ENCODE measurements around the gene ASB18.

ASB18 gene

DNA sequence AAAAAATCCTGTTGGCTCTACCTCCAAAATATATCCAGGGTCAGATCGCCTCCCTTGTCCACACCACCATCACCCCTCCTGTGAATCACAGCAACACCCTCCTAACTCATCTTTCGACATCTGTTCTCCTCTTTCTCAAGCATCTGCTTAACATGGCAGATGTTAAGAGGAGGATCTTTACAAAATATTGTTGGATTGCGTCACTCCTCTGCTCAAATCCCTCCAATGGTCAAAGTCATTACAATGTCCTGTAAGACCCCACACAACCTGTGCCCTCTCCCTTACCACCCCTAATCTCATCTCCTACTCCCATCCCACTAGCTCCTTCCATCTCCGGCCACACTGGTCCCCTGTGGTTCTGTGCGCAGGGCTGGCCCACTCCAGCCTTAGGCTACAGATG, 59.3 kb downstream of the ASB18 start:
- TF ChIP-seq EGR1 (IDR thresholded peaks at IDR 0.05) (no peak), TEAD4 (IDR thresholded peaks at IDR 0.05) (no peak)

DNA sequence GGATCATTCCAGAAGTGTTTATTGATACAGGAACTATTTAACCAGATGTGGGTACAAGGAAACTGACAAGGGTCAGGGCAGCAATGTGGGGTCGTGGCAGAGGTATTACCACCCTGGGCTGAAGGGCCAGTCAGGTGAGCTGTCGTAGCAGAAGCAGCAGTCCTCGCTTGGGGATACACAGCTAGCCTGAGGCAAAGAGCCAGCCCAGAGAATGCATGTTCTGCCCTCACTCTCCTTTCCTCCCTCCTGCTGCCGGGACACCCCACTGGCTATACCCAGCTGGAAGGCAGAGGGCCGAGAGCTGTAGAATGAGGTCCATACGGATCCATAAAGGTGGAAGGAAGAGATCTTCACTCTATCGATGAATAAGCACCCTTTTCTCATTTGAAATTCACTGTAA, 63.8 kb downstream of the ASB18 start:
- TF ChIP-seq RAD21 (IDR thresholded peaks at IDR 0.05; ENCODE audit: low read depth): no peak
- TF ChIP-seq CEBPB (IDR thresholded peaks at IDR 0.05): no peak
- TF ChIP-seq YY1 (IDR thresholded peaks at IDR 0.05; ENCODE audit: low read depth): no peak
- no peak for TF ChIP-seq CREB1 (IDR thresholded peaks at IDR 0.05; ENCODE audit: low read depth)
- TF ChIP-seq NFIC (IDR thresholded peaks at IDR 0.05): no peak

DNA sequence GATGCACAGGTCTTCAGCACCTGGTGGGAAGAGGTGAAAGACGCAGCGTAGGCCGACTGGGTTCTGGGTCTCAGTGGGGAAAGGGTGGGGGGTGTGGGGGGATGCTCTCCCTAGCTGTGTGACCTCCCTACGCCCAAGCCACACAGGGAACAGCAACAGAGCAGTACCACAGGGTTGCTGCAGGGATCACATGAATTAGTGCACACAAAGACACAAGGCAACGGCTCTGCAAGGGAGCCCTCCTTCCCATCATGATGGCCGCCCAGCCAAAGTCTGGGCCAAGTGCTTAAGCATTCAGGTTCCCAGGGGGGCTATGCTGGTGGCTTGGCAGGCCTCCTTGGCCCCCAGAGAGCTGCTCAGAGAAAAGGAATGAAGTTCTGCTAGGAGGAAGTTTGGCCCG, 67.8 kb downstream of the ASB18 start:
- TF ChIP-seq YY1 (IDR thresholded peaks at IDR 0.05; ENCODE audit: low read depth) (no peak), TAF1 (IDR thresholded peaks at IDR 0.05; ENCODE audit: low read depth) (no peak), MAX (IDR thresholded peaks at IDR 0.05) (no peak), RAD21 (IDR thresholded peaks at IDR 0.05; ENCODE audit: low read depth) (no peak), CREB1 (IDR thresholded peaks at IDR 0.05; ENCODE audit: low read depth) (no peak), TCF12 (IDR thresholded peaks at IDR 0.05; ENCODE audit: low read depth) (no peak), TEAD4 (IDR thresholded peaks at IDR 0.05) (no peak), ZBTB7A (IDR thresholded peaks at IDR 0.05; ENCODE audit: low read depth) (no peak), EP300 (IDR thresholded peaks at IDR 0.05; ENCODE audit: borderline replicate concordance) (no peak), EGR1 (IDR thresholded peaks at IDR 0.05) (no peak)
- TF ChIP-seq, protein P1, sequence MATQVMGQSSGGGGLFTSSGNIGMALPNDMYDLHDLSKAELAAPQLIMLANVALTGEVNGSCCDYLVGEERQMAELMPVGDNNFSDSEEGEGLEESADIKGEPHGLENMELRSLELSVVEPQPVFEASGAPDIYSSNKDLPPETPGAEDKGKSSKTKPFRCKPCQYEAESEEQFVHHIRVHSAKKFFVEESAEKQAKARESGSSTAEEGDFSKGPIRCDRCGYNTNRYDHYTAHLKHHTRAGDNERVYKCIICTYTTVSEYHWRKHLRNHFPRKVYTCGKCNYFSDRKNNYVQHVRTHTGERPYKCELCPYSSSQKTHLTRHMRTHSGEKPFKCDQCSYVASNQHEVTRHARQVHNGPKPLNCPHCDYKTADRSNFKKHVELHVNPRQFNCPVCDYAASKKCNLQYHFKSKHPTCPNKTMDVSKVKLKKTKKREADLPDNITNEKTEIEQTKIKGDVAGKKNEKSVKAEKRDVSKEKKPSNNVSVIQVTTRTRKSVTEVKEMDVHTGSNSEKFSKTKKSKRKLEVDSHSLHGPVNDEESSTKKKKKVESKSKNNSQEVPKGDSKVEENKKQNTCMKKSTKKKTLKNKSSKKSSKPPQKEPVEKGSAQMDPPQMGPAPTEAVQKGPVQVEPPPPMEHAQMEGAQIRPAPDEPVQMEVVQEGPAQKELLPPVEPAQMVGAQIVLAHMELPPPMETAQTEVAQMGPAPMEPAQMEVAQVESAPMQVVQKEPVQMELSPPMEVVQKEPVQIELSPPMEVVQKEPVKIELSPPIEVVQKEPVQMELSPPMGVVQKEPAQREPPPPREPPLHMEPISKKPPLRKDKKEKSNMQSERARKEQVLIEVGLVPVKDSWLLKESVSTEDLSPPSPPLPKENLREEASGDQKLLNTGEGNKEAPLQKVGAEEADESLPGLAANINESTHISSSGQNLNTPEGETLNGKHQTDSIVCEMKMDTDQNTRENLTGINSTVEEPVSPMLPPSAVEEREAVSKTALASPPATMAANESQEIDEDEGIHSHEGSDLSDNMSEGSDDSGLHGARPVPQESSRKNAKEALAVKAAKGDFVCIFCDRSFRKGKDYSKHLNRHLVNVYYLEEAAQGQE (IDR thresholded peaks at IDR 0.05; ENCODE audit: low read depth): no peak
- TF ChIP-seq, protein P2, sequence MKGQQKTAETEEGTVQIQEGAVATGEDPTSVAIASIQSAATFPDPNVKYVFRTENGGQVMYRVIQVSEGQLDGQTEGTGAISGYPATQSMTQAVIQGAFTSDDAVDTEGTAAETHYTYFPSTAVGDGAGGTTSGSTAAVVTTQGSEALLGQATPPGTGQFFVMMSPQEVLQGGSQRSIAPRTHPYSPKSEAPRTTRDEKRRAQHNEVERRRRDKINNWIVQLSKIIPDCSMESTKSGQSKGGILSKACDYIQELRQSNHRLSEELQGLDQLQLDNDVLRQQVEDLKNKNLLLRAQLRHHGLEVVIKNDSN (IDR thresholded peaks at IDR 0.05): no peak

- TF ChIP-seq, protein P1 (IDR thresholded peaks at IDR 0.05; ENCODE audit: low read depth): no peak
- no peak for TF ChIP-seq TEAD4 (IDR thresholded peaks at IDR 0.05)
- no peak for TF ChIP-seq FOXM1 (IDR thresholded peaks at IDR 0.05; ENCODE audit: borderline replicate concordance, low read depth)
- TF ChIP-seq NFIC (IDR thresholded peaks at IDR 0.05): no peak
- no peak for TF ChIP-seq ZBTB7A (IDR thresholded peaks at IDR 0.05; ENCODE audit: low read depth)
- no peak for TF ChIP-seq CREB1 (IDR thresholded peaks at IDR 0.05; ENCODE audit: low read depth)
- TF ChIP-seq RAD21 (IDR thresholded peaks at IDR 0.05; ENCODE audit: low read depth): no peak
- TF ChIP-seq, protein P2 (IDR thresholded peaks at IDR 0.05): no peak
- no peak for TF ChIP-seq TAF1 (IDR thresholded peaks at IDR 0.05; ENCODE audit: low read depth)
- no peak for TF ChIP-seq CEBPB (IDR thresholded peaks at IDR 0.05)
- no peak for TF ChIP-seq EP300 (IDR thresholded peaks at IDR 0.05; ENCODE audit: borderline replicate concordance)
- no peak for TF ChIP-seq TCF12 (IDR thresholded peaks at IDR 0.05; ENCODE audit: low read depth)
- TF ChIP-seq YY1 (IDR thresholded peaks at IDR 0.05; ENCODE audit: low read depth): no peak
- TF ChIP-seq EGR1 (IDR thresholded peaks at IDR 0.05): no peak
- TF ChIP-seq MAX (IDR thresholded peaks at IDR 0.05): no peak
These were observed 68.5 kb downstream of the ASB18 start for GRCh38 chr2:236195726-236196125.

DNA sequence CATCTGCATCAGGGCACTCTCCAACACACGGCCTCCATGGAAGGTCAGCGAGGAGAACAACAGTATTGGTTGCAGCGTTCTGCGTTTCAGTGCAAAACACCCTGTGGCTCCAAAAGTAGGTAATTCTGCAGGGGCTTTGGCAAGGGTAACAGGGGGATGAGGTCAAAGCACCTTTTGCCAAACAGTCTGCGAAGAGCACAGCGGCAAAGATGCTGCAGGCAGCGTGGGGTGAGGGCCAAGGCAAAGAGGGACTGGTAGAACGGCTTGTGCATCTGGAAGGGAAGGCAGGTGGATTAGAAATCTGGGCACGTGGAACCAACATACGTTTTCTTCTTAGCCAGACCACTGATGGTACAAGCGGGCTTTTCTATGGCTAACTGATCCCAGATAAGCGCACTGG, 69.4 kb downstream of the ASB18 start:
- TF ChIP-seq EP300 (IDR thresholded peaks at IDR 0.05; ENCODE audit: borderline replicate concordance) (no peak), EGR1 (IDR thresholded peaks at IDR 0.05) (no peak), ZBTB7A (IDR thresholded peaks at IDR 0.05; ENCODE audit: low read depth) (no peak), CREB1 (IDR thresholded peaks at IDR 0.05; ENCODE audit: low read depth) (no peak), YY1 (IDR thresholded peaks at IDR 0.05; ENCODE audit: low read depth) (no peak), TCF12 (IDR thresholded peaks at IDR 0.05; ENCODE audit: low read depth) (no peak), FOXM1 (IDR thresholded peaks at IDR 0.05; ENCODE audit: borderline replicate concordance, low read depth) (no peak)

DNA sequence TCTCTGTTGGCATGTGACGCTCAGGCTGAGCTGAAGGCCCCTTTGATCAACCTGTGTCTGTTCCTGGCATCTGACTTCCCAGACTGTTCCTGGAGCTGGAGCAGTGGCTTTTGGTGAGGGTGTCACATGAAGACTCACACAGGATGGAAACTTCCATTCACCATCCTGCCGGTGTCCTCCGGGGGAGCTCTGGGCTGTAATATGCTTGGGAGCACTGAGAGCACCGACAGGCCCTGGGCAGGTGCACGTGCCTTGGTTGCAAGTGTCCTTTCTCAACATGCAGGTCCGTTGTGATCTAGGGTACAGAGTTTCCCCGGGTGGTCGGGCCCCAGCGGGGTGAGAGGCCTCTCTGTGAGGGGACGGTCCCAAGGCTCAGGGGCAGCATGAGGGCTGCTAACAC, 71.2 kb downstream of the ASB18 start:
- TF ChIP-seq, protein P2 (IDR thresholded peaks at IDR 0.05): no peak
- TF ChIP-seq, protein P1 (IDR thresholded peaks at IDR 0.05; ENCODE audit: low read depth): no peak
- TF ChIP-seq YY1 (IDR thresholded peaks at IDR 0.05; ENCODE audit: low read depth) (no peak), TEAD4 (IDR thresholded peaks at IDR 0.05) (no peak), TAF1 (IDR thresholded peaks at IDR 0.05; ENCODE audit: low read depth) (no peak), TCF12 (IDR thresholded peaks at IDR 0.05; ENCODE audit: low read depth) (no peak), FOXM1 (IDR thresholded peaks at IDR 0.05; ENCODE audit: borderline replicate concordance, low read depth) (no peak), CREB1 (IDR thresholded peaks at IDR 0.05; ENCODE audit: low read depth) (no peak), EP300 (IDR thresholded peaks at IDR 0.05; ENCODE audit: borderline replicate concordance) (no peak), EGR1 (IDR thresholded peaks at IDR 0.05) (no peak)

Measured in Ishikawa (cell line).